HCEC 1CT (cell line): ENCODE measurements around the gene BEST2.

ENCODE experiments used
- DNase-seq: peaks from one replicate; pipeline ENCODE4 v3.0.0-alpha.2; 2017

BEST2 gene

GRCh38 chr19:12731337-12731736 is 20.3 kb upstream of the BEST2 start:
- no peak for DNase-seq

DNA sequence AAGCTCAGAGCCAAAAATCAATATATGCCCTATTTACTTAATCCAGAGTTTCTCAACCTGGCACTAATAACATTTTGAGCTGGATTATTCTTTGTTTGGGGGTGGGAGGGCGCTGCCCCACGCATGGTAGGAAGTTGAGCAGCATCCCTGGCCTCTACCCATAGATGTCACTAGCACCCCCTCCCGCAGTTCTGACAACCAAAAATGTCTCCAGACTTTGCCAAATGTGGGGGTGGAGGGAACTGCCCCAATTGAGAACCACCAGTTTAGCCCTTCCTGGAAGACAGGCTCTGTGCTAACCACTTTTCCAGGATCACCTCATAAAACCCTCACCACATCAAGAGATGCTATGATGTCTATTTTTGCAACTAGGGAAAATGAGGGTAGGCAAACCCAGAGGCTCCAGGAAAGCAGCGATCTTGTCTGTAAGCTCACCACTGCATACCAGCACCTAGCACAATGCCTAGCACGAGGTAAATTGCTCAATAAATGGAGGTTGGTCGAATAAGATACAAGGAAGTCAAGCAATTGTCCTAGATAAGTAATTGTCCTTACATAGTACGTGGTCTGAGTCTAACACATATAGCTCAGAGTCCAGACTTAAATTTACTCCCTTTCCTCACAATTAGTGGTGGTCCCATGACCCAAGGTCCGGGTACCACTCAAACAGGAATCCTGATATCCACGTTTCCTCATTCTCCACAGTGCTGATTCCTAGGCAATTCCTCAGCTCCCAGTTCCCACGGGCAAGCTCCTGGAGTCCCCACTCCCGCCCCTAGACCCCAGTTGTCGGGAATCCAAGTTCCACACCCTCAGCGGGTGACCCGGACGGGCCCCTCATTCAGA is 18.0 kb upstream of the BEST2 start:
- DNase-seq = peak; percentile 53

DNA sequence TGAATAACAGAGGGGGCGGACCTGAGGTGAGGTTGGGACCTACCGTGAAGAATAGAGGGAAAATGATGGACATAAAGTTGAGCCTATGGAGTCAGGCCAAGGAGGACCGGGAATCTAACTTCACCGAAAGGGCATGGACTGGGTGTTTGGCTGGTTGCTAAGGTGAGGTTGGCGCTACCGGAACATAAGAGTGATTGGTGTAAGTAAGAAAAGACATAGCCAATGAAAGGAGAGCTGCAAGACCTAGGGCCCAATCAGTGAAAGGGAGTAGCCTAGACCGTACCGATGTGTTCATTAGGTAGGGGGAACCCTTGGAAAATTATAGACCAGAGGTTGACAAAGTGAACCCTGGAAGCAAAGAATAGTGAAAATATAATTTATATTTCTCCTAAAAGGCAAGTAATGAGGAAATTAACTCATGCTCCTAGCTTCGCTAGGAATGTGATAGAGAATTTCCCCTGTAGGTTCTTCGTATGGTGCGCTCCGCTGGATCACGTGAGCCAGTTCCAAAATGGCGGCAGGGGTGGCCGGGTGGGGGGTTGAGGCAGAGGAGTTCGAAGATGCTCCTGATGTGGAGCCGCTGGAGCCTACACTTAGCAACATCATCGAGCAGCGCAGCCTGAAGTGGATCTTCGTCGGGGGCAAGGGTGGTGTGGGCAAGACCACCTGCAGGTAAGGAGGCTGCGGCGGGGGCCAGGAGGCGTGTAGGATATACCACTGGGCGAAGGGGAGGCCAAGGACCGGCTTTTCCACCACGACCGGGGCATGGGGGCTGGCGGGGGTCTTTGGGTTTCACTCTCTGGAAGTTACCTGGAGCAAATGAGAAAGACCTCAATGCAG is 14.4 kb upstream of the BEST2 start, which contains the start of gene GET3:
GET3 (plus strand) TSS at position 503 of the 840 bp plus-strand sequence; CDS start at position 512, 9 bp downstream.
- peak; percentile 100 for DNase-seq

DNA sequence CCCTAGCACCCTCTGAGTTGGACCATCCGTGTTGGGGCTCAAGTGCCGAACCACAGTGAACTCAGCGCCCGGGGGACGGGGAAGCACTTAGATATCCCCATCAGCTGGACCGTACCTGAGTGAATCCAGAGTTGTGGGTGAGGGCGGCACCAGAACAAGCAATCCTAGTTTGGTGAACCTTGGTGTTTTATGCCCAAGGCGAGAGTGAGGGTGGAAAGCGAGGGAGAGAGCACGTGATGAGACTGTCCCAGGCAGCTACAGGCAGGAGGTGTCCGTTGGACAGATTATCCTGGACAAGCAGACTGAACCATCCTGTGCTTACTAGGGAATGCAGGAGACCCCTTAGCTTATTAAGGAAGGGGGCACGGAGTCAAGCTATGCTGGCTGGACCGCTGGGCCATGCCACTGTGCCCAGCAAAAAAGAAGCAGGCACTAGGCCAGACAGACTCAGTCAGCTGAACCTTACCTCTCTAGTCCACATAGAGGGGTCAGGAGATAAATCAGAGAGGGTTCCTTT is 13.7 kb upstream of the BEST2 start:
- no peak for DNase-seq

DNA sequence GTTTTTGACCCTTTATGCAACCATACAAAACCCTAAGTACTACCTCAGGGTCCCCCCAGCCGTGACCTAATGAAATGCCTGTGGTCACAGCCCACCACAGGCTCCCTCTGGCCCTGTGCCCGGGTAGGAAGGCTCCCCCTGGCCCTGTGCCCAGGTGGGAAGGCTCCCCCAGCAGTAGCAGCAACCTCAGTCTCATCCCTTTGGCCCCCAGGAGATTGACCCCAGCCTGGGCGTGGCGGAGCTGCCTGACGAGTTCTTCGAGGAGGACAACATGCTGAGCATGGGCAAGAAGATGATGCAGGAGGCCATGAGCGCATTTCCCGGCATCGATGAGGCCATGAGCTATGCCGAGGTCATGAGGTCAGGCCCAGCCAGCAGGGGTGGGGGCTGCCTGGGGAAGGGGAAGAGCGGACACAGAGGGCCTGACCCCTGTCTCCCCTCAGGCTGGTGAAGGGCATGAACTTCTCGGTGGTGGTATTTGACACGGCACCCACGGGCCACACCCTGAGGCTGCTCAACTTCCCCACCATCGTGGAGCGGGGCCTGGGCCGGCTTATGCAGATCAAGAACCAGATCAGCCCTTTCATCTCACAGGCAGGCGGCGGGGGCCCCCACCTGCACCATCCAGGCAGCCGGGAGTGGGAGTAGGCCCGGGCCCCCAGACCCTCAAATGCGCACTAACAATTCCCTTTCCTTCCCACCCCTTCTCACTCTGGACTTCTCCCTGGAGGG is 6.3 kb upstream of the BEST2 start:
- no peak for DNase-seq

- no peak for DNase-seq
These were observed 3.1 kb upstream of the BEST2 start for GRCh38 chr19:12748489-12748888.

DNA sequence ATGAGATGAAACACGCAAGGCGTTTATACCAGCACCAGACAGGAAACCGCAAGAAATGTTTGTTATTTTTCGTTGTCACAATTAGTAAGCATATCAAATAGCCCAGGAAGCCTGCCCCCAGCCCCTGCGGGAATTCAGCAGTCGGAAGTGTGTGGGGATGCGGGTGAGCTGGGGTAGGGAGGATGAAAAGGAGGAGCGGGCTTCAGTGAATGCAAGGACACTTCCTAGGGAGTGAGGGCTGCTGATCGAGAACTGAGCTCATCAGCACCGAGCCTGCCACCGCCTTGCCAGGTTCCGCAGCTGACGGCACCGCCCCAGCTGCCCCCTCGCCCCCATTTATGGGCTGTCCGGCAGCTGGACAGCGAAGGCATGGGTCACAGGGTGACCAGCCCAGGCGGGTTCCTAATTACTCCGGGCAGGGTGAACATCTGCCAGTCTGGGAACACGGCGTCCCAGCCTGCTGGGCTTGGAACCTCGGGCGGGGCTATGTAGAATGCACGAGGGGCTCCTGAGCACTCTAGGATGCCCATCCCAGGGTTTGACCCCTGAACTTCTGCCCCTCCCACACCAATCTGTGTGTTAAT is 1.6 kb upstream of the BEST2 start:
- peak; percentile 39 for DNase-seq

DNA sequence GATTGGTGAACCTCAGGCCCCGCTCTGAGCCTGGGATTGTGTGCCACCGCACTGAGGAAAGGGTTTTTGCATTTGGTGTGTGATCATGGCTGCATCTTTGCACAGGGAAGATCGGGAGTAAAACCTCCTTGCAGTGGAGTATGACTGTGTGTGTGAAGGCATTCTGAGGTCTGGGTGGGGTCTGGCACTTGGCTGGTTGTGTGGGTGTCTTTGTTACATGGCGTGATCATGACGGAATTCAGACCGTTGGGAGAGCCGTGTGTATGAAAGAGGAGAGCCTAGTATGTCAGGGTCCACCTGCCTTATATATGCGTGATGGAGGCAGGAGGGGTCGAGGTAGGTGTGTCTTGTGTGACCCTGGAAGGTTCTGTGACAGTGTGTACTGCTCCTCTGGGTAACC is 740 bp upstream of the BEST2 start:
- DNase-seq = no peak

DNA sequence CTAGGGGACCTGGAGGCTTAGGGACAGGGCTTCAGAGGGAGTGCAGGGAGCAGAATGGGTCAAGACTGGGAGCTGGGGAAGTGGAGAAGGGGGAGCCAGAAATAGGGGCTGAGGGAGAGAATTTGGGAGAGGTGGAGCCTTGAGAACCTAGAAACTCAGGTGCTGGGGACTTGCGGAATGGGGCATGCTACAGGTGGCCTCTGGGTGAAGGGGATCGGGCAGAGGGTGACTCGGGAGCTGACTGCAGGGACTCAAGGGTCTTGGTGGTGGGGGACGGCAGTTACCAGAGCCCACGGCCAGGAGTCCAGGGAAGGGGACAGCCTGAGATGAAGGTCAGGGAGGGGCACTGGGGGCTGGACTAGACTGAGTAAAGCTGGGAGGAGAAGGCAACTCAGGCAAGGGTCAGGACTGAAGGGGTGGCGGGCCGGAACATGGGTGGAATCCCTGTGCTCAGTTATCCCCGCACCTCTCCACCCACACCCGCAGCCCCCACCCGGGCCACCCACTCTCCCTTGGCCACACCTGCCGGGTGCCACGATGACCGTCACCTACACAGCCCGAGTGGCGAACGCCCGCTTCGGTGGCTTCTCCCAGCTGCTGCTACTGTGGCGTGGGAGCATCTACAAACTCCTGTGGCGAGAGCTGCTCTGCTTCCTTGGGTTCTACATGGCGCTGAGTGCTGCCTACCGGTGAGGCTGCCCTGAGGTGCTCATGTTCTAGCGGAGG is 628 bp downstream of the BEST2 start:
- DNase-seq = no peak

GRCh38 chr19:12754465-12755196 is 3.0 kb downstream of the BEST2 start:
- no peak for DNase-seq

GRCh38 chr19:12756150-12756883 is 4.7 kb downstream of the BEST2 start:
- DNase-seq = no peak

DNA sequence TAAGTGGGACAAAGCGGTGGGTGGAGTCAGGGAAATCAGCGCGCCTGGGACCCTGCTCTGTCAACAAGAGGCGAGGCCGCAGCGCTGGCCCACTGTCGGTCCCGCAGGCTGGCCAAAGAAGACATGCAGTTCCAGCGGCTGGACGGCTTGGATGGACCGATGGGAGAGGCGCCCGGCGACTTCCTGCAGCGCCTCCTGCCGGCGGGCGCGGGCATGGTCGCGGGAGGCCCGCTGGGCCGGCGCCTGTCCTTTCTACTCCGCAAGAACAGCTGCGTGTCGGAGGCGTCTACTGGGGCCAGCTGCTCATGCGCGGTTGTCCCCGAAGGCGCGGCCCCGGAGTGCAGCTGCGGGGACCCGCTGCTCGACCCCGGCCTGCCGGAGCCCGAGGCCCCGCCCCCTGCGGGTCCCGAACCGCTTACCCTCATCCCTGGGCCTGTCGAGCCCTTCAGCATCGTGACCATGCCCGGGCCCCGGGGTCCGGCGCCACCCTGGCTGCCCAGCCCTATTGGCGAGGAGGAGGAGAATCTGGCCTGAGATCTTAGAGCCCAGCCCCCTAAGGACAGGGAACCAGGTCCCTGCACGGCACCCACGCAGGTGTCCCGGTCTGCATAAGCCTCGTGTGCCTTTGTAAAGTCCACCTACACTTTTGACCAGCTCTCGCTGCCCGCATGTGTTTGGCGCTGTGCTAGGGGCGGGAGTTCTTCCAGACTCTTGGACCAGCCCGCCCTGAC is 6.1 kb downstream of the BEST2 start:
- DNase-seq = peak; percentile 74

- DNase-seq = no peak
These were observed 8.1 kb downstream of the BEST2 start for GRCh38 chr19:12759686-12760085.

DNA sequence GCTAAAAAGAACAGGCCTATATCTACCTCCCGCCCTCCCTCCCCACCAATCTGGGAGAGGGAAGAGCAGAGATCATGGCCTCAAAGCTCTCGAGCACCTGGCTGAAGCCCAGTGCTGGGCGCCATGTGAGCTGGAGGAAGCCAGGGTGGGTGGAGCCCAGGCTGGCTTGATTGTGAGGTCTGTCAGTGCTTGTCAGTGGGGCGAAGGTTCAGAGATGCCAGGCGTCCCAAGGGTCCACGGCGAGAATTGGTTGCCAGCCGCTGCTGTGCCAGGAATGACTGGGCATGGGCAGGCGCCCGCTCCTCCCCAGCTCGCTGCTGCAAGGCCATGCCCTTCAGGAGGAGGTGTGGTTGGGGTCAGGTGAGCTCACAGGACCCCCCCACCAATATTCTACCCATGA is 11.5 kb downstream of the BEST2 start:
- DNase-seq = no peak

DNA sequence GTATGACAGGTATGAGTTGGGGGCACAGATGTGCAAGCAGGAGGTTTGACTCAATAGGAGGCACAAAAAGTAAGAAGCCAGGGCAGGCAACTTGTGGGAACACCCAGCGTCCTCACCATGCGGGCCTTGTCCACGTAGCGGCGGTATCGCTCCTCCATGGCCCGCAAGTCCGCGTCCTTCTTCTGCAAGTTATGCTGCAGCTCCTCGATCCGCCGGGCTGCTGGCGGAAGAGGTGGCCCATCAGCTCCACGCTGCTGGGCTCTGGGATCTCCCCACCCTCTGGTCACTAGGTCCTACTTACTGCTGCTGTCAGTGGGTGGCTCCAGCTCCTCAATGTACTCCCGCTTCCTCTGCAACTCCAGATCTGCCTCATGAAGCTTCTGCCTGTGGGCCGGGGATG is 13.1 kb downstream of the BEST2 start:
- no peak for DNase-seq

DNA sequence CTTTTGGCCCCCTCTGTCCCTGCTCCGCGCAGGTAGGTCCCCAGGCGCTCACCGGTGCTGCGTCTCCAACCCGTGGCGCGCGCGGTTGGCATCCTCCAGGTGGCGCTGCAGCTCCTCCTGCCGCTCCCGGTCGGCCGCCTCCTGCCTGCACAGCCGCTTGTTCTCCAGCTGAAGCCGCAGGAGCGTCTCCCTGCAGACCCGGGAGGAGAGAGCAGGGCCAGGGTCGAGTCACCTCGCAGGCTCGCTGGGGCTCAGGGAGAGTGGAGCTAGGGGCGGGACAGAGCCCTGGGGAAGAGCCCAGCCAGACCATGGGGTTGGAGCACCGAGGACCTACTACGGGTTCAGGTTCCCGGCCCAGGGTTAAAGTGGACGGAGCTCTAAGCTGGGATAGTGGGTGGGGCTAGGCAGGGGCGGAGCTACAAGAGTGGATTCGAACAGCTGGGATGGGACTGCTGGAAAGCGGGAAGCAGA is 14.5 kb downstream of the BEST2 start:
- DNase-seq = peak; percentile 66

DNA sequence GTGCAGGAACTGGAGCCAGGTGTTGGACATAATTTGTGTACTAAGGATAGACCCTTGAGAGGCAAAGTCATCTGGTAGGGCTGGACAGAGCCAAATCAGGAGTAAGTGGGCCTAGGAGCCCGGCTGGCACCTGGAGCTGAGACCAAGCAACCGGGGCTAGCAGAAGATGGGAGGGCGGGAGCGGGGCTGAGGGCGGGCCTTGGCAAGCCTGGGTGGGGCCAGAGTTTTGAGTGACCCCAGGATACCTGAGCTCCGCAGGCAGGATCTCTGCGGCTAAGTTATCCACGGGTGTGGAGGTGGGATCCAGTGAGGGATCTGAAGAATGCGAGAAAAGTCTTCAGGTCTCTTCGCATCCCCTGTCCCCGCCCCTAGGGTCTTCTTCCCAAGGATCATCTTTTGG is 15.6 kb downstream of the BEST2 start:
- DNase-seq = no peak

DNA sequence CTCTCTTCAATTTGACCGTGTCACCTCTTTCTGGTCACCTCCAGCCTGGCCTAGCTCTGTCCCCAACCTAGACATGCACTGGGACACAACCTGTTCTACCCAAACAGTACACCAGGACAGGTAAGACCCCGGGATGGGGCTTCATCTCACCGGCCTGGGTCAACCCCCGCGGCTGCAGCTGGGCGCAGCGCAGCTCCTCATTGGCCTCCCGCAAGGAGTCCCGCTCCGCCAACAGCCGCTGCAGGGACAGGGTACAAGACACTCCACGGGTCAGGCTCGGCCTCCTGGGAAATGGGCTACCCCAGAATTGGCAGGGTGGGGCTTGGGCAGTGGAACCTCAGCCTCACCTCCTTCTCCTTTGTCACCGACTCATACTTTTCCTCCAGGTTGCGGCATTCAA is 16.1 kb downstream of the BEST2 start:
- no peak for DNase-seq

DNA sequence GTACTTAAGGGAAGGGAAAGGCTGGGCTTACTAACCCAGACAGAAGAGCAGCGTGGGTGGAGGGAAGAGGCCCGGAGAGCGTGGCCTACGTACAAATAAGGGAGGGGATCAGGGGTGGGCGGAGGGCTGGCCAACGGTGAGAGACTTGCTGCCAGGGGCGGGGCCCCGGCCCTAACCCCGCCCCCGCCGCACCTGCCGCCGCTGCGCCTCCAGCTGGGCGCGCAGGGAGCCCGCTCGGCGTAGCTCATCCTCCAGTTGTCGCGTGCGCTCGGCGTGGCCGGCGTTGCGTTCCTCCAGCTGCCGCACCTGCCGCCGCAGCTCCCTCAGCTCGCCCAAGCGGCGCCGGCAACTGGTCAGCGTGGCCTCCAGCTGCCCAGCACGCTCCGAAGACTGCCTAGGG is 18.1 kb downstream of the BEST2 start:
- DNase-seq = no peak

- no peak for DNase-seq
These were observed 19.3 kb downstream of the BEST2 start for GRCh38 chr19:12770922-12771321.
